SH-SY5Y (cell line): Measurements from ENCODE around the gene CKAP5.

ENCODE experiments used
- GATA2 ChIP-seq: IDR thresholded peaks from 2 replicates; pipeline ENCODE4 v1.6.1; 2011; ENCODE audit warnings: mild to moderate bottlenecking, low read depth, low read length
- GATA3 ChIP-seq: IDR thresholded peaks from 2 replicates; pipeline ENCODE4 v1.6.1; 2011; ENCODE audit warnings: low read depth, mild to moderate bottlenecking, low read length, moderate library complexity

CKAP5 gene

DNA sequence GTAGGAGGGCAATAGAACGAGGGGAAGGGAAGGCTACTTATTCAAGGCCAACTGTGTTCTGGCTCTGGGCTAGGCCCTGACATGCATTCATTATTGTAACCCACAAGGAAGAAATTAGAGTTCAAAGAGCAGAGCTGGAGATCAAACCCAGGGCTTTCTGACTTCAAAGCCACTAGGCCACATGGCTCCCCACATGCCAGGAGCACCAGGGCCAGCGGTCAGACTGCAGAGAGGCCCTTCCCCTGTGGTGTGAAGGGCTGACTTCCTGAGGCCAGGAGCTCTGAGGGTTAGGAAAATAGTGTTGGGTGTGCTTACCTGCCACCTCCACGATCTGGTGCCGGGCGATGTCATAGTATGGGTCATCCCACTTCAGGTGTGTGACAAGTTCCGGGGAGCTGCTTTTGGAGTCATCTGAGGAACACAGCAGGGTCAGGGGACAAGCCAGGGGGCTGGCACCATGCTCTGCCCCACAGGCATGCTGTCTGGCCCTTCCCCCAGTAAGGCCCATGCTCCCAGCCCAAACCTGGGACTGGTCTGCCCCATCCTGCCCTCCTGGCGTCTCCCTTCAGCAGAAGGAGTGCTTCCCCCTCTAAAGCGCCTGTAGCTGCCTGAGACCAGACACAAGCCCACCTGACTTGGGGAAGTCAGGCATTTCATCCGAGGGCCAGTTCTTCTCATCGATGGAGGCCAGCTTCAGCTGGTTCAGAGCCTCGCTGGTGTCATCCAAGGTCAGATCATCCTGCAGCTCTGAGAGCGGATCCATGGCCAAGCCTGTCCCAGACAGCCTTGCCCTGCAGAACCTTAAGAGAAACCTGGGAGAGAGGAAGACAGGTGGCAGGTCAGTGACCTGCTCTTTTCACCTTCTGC is 150.5 kb downstream of the CKAP5 start:
- TF ChIP-seq GATA2 = no peak
- TF ChIP-seq GATA3 = no peak

GRCh38 chr11:46694607-46695006 is 151.5 kb downstream of the CKAP5 start:
- TF ChIP-seq GATA3 (no peak), GATA2 (no peak)

DNA sequence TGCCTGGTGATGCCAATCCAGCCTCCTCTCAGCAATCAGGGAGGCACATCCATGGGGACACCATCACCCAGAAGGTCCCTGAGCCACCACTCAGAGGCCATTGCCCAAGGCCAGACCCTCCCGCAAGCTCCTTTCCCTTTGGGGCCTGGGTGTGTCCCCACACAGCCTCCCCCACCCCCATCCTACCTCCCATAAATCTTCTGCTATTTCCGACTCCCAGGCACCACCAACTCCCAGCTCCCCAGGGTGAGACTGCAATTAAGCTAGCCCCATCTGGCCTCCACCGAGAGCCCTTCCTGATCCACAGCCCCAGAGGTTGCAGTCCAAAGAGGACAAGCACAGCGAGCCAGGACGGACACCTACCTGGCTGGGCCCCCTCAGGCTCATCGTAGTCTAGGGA is 152.0 kb downstream of the CKAP5 start:
- TF ChIP-seq GATA3 (no peak), GATA2 (no peak)

DNA sequence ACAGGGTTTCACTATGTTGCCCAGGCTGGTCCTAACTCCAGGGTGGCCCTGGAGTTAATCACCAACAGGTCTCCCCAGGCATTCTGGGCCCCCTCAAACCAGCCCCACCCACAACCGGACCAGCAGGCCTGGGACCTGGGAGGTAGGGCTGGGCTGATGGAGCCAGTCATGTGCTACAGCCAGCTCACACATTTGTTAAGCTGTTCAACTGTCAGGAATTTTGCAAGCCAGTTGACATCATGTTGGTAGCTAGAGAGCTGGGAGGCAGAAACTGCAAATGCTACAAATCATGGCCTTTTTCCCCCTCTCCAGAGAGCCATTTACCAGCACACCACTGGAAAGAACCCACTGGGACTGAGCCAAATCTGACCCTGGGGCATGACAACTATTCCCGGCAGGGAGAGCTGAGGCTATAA is 152.5 kb downstream of the CKAP5 start:
- TF ChIP-seq GATA2 = no peak
- TF ChIP-seq GATA3 = no peak
